ENCODE results near the gene TM9SF2. TPM values are rescaled to one million over a fixed set of nuclear protein-coding genes. Genes with fewer than 3 reads are reported as not detected.

TM9SF2 gene
- polyA plus RNA-seq, 1 experiment: 125 TPM

- ChIA-PET CTCF (interaction anchor here (0.6 to 1.5 kb wide), 6 partner anchors 25 to 256 kb away, joined by 3 to 6 read pairs (median 4); no protein-coding TSS in a partner anchor), POLR2A (no interaction called here)
- DNase-seq (ENCODE audit: low read depth, low spot score): no peak
- H3K27ac ChIP-seq (ENCODE audit: low read depth, low read length): no peak overlapping the region
- no peak for TF ChIP-seq CTCF (IDR thresholded peaks at IDR 0.05; ENCODE audit: low read depth, low read length)
- no peak overlapping the region for H3K4me3 ChIP-seq (ENCODE audit: low read depth, low read length)
- H3K27me3 ChIP-seq (ENCODE audit: control insufficient read depth, insufficient read depth, low read length): peaks cover 2% of the 10 kb centered on the region
- H3K9me3 ChIP-seq (ENCODE audit: control insufficient read depth, insufficient read depth, low read length): no peaks in the 10 kb centered on the region
Observed at GRCh38 chr13:99471221-99472121, 29.8 kb upstream of the TM9SF2 start.

- DNase-seq (ENCODE audit: low read depth, low spot score): no peak
- no peak overlapping the region for H3K27ac ChIP-seq (ENCODE audit: low read depth, low read length)
- no peaks in the 10 kb centered on the region for H3K9me3 ChIP-seq (ENCODE audit: control insufficient read depth, insufficient read depth, low read length)
- no peak for TF ChIP-seq CTCF (IDR thresholded peaks at IDR 0.05; ENCODE audit: low read depth, low read length)
- H3K27me3 ChIP-seq (ENCODE audit: control insufficient read depth, insufficient read depth, low read length): peaks cover 2% of the 10 kb centered on the region
- ChIA-PET CTCF (interaction anchor here (0.6 to 1.5 kb wide), 7 partner anchors 25 to 295 kb away, joined by 3 to 6 read pairs (median 4); no protein-coding TSS in a partner anchor), POLR2A (no interaction called here)
- no peak overlapping the region for H3K4me3 ChIP-seq (ENCODE audit: low read depth, low read length)
Observed at GRCh38 chr13:99472122-99472440, 29.2 kb upstream of the TM9SF2 start.

GRCh38 chr13:99473515-99473914 is 27.8 kb upstream of the TM9SF2 start:
- Histone ChIP-seq H3K4me3 (ENCODE audit: low read depth, low read length) (no peak overlapping the region), H3K27ac (ENCODE audit: low read depth, low read length) (no peak overlapping the region), H3K27me3 (ENCODE audit: control insufficient read depth, insufficient read depth, low read length) (peaks cover 2% of the 10 kb centered on the region), H3K9me3 (ENCODE audit: control insufficient read depth, insufficient read depth, low read length) (no peaks in the 10 kb centered on the region)
- ChIA-PET POLR2A (no interaction called here), CTCF (interaction anchor here (0.6 to 1.5 kb wide), 2 partner anchors 37 to 1950 kb away, joined by 4 read pairs; no protein-coding TSS in a partner anchor)
- no peak for DNase-seq (ENCODE audit: low read depth, low spot score)
- TF ChIP-seq CTCF (IDR thresholded peaks at IDR 0.05; ENCODE audit: low read depth, low read length): no peak

GRCh38 chr13:99476648-99477047 is 24.6 kb upstream of the TM9SF2 start:
- no peak overlapping the region for H3K4me3 ChIP-seq (ENCODE audit: low read depth, low read length)
- DNase-seq (ENCODE audit: low read depth, low spot score): no peak
- peaks cover 2% of the 10 kb centered on the region for H3K27me3 ChIP-seq (ENCODE audit: control insufficient read depth, insufficient read depth, low read length)
- TF ChIP-seq CTCF (IDR thresholded peaks at IDR 0.05; ENCODE audit: low read depth, low read length): no peak
- no peak overlapping the region for H3K27ac ChIP-seq (ENCODE audit: low read depth, low read length)
- H3K9me3 ChIP-seq (ENCODE audit: control insufficient read depth, insufficient read depth, low read length): no peaks in the 10 kb centered on the region
- ChIA-PET POLR2A (no interaction called here), CTCF (interaction anchor here (0.6 kb wide), 1 partner anchor 95 kb away, joined by 5 read pairs; no protein-coding TSS in a partner anchor)

GRCh38 chr13:99477493-99477892 is 23.8 kb upstream of the TM9SF2 start:
- H3K4me3 ChIP-seq (ENCODE audit: low read depth, low read length): no peak overlapping the region
- ChIA-PET CTCF (interaction anchor here (0.9 kb wide), 1 partner anchor 212 kb away, joined by 3 read pairs; no protein-coding TSS in a partner anchor), POLR2A (interaction anchor here (0.5 kb wide), 1 partner anchor 10 kb away, joined by 3 read pairs; no protein-coding TSS in a partner anchor)
- DNase-seq (ENCODE audit: low read depth, low spot score): no peak
- no peak for TF ChIP-seq CTCF (IDR thresholded peaks at IDR 0.05; ENCODE audit: low read depth, low read length)
- no peak overlapping the region for H3K27ac ChIP-seq (ENCODE audit: low read depth, low read length)
- no peaks in the 10 kb centered on the region for H3K9me3 ChIP-seq (ENCODE audit: control insufficient read depth, insufficient read depth, low read length)
- peaks cover 2% of the 10 kb centered on the region for H3K27me3 ChIP-seq (ENCODE audit: control insufficient read depth, insufficient read depth, low read length)
